SU-DHL-6 (cell line): ENCODE data around the gene SLC8A1.

Source experiments
- EZH2phosphoT487 ChIP-seq: fragments of 200-600 bp; sonication (generic), shearing (Covaris generic); conservative IDR thresholded peaks from 2 replicates; pipeline ENCODE4 v1.6.1; 2018; ENCODE audit warnings: mild to moderate bottlenecking, antibody characterized with exemption, low read length, moderate library complexity, mixed read lengths
- TF ChIP-seq, protein P1 (sequence below): fragments of 200-600 bp; sonication (generic); IDR thresholded peaks from one replicate; pipeline ENCODE4 v1.5.1; 2017; ENCODE audit warnings: antibody characterized with exemption, mild to moderate bottlenecking, low read length, moderate library complexity; ENCODE audit not compliant: insufficient read depth, poor library complexity, severe bottlenecking

GRCh38 chr2:40048506-40048905, 403.4 kb downstream of the SLC8A1 start:
- TF ChIP-seq, protein P1, sequence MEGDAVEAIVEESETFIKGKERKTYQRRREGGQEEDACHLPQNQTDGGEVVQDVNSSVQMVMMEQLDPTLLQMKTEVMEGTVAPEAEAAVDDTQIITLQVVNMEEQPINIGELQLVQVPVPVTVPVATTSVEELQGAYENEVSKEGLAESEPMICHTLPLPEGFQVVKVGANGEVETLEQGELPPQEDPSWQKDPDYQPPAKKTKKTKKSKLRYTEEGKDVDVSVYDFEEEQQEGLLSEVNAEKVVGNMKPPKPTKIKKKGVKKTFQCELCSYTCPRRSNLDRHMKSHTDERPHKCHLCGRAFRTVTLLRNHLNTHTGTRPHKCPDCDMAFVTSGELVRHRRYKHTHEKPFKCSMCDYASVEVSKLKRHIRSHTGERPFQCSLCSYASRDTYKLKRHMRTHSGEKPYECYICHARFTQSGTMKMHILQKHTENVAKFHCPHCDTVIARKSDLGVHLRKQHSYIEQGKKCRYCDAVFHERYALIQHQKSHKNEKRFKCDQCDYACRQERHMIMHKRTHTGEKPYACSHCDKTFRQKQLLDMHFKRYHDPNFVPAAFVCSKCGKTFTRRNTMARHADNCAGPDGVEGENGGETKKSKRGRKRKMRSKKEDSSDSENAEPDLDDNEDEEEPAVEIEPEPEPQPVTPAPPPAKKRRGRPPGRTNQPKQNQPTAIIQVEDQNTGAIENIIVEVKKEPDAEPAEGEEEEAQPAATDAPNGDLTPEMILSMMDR = no peak
- TF ChIP-seq EZH2phosphoT487 = no peak
